Body of pancreas (tissue), 4 donors: ENCODE data around the gene RARB. TPM values are rescaled to one million over a fixed set of nuclear protein-coding genes. Genes with fewer than 3 reads are reported as not detected.
A peak's percentile ranks its signal among the peaks of the same experiment; 100 is the strongest.

Experiments used
- ATAC-seq: fragments of 150-250 bp; one replicate; pipeline ENCODE4 v1.9.1; 2016
- DNase-seq, 4 donors: peaks; one replicate each; pipeline ENCODE4 v3.0.0-alpha.2; 2019
- H3K27ac ChIP-seq, 4 donors: fragments of 200-600 bp; sonication (generic); 1 replicate in 3 of 4; 2 replicates in 1 of 4; pipeline versions ENCODE4 v1.5.1 to v1.6.1; 2016 to 2019; ENCODE audit warnings: mild to moderate bottlenecking in 1 of 4, mixed read lengths in 1 of 4, moderate library complexity in 1 of 4
- H3K27me3 ChIP-seq, 2 donors: fragments of 200-600 bp; sonication (generic); one replicate each; pipeline ENCODE4 v1.6.0; 2016; ENCODE audit warnings: mild to moderate bottlenecking in 1 of 2
- H3K36me3 ChIP-seq, 2 donors: fragments of 200-600 bp; sonication (generic); replicated peaks in 1 of 2; 2 replicates each; pipeline ENCODE4 v1.5.1; 2016; ENCODE audit warnings: low read depth in 2 of 2; ENCODE audit not compliant: insufficient read depth in 1 of 2
- H3K4me1 ChIP-seq: fragments of 200-600 bp; sonication (generic); one replicate; pipeline ENCODE4 v1.6.0; 2016
- H3K4me3 ChIP-seq, 2 donors: fragments of 200-600 bp; sonication (generic); 1 replicate in 1 of 2; 2 replicates in 1 of 2; pipeline ENCODE4 v1.5.1; 2016 to 2019
- H3K9me3 ChIP-seq, 3 donors: fragments of 200-600 bp; sonication (generic); 1 replicate in 2 of 3; 2 replicates in 1 of 3; pipeline ENCODE4 v1.5.1; 2016
- CTCF ChIP-seq, 7 experiments: fragments of 450-650 bp in 4 of 7; fragments of 200-600 bp in 3 of 7; sonication (generic) in 3 of 7; IDR thresholded peaks; one replicate each; pipeline ENCODE4 v1.5.1; 2016 to 2019; ENCODE audit warnings: antibody characterized with exemption in 7 of 7
- POLR2A ChIP-seq, 3 donors: fragments of 450-650 bp; IDR thresholded peaks; one replicate each; pipeline ENCODE4 v1.6.1; 2016; ENCODE audit warnings: antibody characterized with exemption in 3 of 3, mild to moderate bottlenecking in 2 of 3
- WGBS, 2 donors: methylation state at CpG; one replicate each; pipeline ENCODE4 v1.1.5; 2017; 5-methylcytosine and 5-hydroxymethylcytosine counted together
- intact Hi-C: fragments of 100-400 bp; cut with DNase I; formaldehyde crosslinking; loops from one replicate; pipeline ENCODE4 v1.15.1; 2023
- total RNA-seq, 2 donors: library from RNA; depleted of rRNA; stranded (reverse); fragments of >200 nt; gene quantifications; one replicate each; pipeline ENCODE4 v1.1.0, GENCODE V29; 2016

The RARB gene
- total RNA-seq, 2 donors from 2014 or later = 1.8 to 3.0 TPM

GRCh38 chr3:25480811-25481210, 52.7 kb downstream of the RARB start:
- Histone ChIP-seq H3K27ac (no peak overlapping the region), H3K4me1 (peaks cover 5% of the 10 kb centered on the region), H3K4me3 (no peak overlapping the region), H3K27me3 (peaks cover 0 to 3% of the 10 kb centered on the region in 2 donors), H3K36me3 (no peaks in the 10 kb centered on the region), H3K9me3 (no peaks in the 10 kb centered on the region)
- ATAC-seq = no peak
- TF ChIP-seq POLR2A (IDR thresholded peaks at IDR 0.05) = no peak
- no peak for TF ChIP-seq CTCF (IDR thresholded peaks at IDR 0.05)
- no peak for DNase-seq
- intact Hi-C loops = no loop called here
- WGBS, 2 donors = 61 to 81% methylated on average over 1 of the region's 1 CpG

- Histone ChIP-seq H3K9me3 (no peaks in the 10 kb centered on the region), H3K4me1 (peaks cover 5% of the 10 kb centered on the region), H3K4me3 (no peak overlapping the region), H3K27ac (no peak overlapping the region), H3K36me3 (no peaks in the 10 kb centered on the region), H3K27me3 (peaks cover 0 to 3% of the 10 kb centered on the region in 2 donors)
- DNase-seq = no peak
- intact Hi-C loops = no loop called here
- TF ChIP-seq POLR2A (IDR thresholded peaks at IDR 0.05) (no peak), CTCF (IDR thresholded peaks at IDR 0.05) (no peak)
- no peak for ATAC-seq
- 57 to 59% methylated on average over 1 of the region's 1 CpG for WGBS, 2 donors
Observed at GRCh38 chr3:25481386-25481785, 53.3 kb downstream of the RARB start.

GRCh38 chr3:25483456-25483855, 55.4 kb downstream of the RARB start:
- intact Hi-C loops = no loop called here
- H3K9me3 ChIP-seq = no peaks in the 10 kb centered on the region
- ATAC-seq (peak; percentile 86), DNase-seq (peak in 1 of 4 donors; percentile 2)
- no peak overlapping the region for H3K4me3 ChIP-seq
- no peaks in the 10 kb centered on the region for H3K36me3 ChIP-seq
- TF ChIP-seq POLR2A (IDR thresholded peaks at IDR 0.05) = no peak
- TF ChIP-seq CTCF (IDR thresholded peaks at IDR 0.05) = no peak
- H3K27ac ChIP-seq = peak overlapping the region in 1 of 4 donors; percentile 17
- peaks cover 0 to 3% of the 10 kb centered on the region in 2 donors for H3K27me3 ChIP-seq
- WGBS, 2 donors = 11 to 21% methylated on average over 1 of the region's 1 CpG
- H3K4me1 ChIP-seq = peaks cover 5% of the 10 kb centered on the region

GRCh38 chr3:25485673-25486072, 57.6 kb downstream of the RARB start:
- no peak for DNase-seq
- H3K4me3 ChIP-seq = no peak overlapping the region
- intact Hi-C loops = no loop called here
- no peak for TF ChIP-seq CTCF (IDR thresholded peaks at IDR 0.05)
- no peak for TF ChIP-seq POLR2A (IDR thresholded peaks at IDR 0.05)
- peaks cover 0 to 3% of the 10 kb centered on the region in 2 donors for H3K27me3 ChIP-seq
- H3K9me3 ChIP-seq = no peaks in the 10 kb centered on the region
- H3K4me1 ChIP-seq = peaks cover 5% of the 10 kb centered on the region
- H3K27ac ChIP-seq = no peak overlapping the region
- WGBS, 2 donors = 63 to 70% methylated on average over 3 of the region's 3 CpGs
- no peak for ATAC-seq
- no peaks in the 10 kb centered on the region for H3K36me3 ChIP-seq

- TF ChIP-seq POLR2A (IDR thresholded peaks at IDR 0.05) = no peak
- no peak for TF ChIP-seq CTCF (IDR thresholded peaks at IDR 0.05)
- no peaks in the 10 kb centered on the region for H3K27me3 ChIP-seq
- 67% methylated on average over 6 of the region's 6 CpGs for WGBS, 2 donors
- DNase-seq (no peak), ATAC-seq (no peak)
- no peak overlapping the region for H3K27ac ChIP-seq
- peaks cover 5% of the 10 kb centered on the region for H3K4me1 ChIP-seq
- intact Hi-C loops = no loop called here
- H3K9me3 ChIP-seq = no peaks in the 10 kb centered on the region
- no peak overlapping the region for H3K4me3 ChIP-seq
- no peaks in the 10 kb centered on the region for H3K36me3 ChIP-seq
Observed at GRCh38 chr3:25486932-25487331, 58.9 kb downstream of the RARB start.
